H54 (cell line): ENCODE data around the gene ARHGEF10L.
"Not testable (repeated sequence)": the region's sequence is repeated elsewhere in the genome, so short reads cannot be mapped to it uniquely, and the experiment has no call there.

Source experiments
- DNase-seq: peaks from one replicate; pipeline ENCODE4 v3.0.0; 2011; ENCODE audit warnings: low spot score, mixed read lengths; ENCODE audit not compliant: insufficient read length
- FAIRE-seq: peaks from 3 replicates; lab custom pipeline; 2011; peaks lifted over from hg19 to GRCh38; lab: Jason Lieb, UNC
- POLR2A ChIP-seq: IDR thresholded peaks from 2 replicates; pipeline ENCODE4 v1.6.1; 2011; ENCODE audit warnings: low read depth, mild to moderate bottlenecking, low read length

ARHGEF10L gene

DNA sequence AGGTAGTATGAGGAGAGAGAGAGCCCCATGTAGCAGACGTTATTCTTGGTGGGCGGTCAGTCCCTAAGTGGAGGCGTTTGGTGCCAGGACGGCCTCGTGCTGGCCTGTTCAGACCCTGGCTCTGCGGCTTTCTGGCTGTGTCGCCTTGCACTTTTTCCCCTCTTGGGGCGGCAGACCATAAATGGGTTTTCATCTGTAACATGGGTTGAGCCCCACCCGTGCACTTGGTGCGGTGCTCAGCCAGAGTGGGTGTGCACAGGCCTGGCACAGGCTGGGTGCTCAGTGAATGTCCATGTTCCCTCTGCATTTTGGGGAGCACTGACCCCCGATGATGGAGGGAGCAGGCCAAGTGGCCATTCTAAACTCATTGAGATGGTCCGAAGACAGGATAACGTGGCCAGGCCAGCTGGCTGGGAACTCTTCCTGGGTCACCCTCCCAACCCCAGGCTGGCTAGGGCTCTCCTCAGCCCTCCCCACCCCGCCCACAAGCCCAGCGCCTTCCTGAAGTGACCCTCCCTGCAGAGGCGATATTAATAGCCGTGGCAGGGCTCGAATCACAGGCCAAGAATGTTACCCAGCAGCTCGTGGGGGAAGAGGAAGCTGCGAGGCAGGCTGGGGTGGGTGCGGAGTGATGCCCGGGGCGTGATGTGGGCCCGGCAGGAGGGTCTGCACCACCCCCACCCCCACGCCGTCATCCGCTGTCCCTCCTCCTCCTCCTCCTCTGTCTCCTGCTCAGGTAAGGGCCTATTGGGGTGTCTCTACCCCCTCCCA lies 78.5 kb downstream of the ARHGEF10L start:
- DNase-seq (no peak), FAIRE-seq (no peak)
- TF ChIP-seq POLR2A = no peak

DNA sequence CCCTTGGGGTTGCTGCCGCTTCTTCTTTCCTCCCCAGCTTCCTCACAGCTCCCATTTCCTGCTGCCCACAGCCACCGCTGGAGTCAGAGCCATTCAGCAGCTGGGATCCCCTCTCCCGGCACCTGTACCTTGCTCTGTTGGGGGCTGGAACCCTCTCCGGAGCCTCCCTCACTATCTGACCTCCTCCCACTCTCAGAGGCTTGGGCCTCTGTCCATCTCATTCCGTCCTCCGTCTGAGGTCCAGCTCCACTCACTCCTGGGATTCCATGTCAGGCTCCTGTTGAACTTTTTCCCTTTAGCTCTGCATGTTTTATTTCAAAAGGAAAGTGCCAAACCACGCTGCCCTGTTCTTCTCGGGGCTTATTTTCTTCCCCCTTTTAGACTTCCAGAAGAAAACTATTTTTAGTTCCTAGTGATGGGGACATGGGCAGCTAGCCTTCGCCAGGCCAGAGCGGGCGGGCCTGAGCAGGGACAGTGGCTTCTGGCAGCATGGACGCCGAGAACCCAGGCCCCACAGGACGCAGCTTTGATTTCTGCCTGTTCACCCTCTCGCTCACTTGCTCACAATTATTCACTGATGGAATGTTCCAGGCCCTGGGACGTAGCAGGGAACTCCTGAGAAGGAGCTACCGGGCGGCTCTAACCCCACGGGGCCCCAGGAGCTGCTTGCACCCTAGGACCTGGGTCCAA lies 79.2 kb downstream of the ARHGEF10L start:
- DNase-seq (no peak), FAIRE-seq (no peak)
- TF ChIP-seq POLR2A = no peak

DNA sequence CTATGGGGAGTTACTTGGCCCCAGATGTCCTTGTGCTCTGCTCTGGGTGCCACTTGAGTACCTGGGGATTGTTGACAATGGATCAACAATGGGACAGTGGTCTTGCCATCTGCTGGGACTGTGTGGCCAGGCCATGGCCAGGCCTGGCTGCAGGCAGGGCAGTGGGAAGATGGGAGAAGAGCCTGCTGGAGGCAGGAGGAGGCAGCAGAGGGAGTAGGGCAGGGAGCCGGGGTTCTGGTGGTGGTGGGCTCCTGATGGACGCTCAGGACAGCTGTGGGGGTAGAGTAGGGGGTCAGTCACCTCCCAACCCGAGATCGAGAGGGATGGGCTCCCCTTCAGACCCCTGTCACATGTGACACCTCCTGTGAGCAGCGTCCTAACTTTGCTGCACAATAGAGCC lies 81.0 kb downstream of the ARHGEF10L start:
- FAIRE-seq = no peak
- no peak for TF ChIP-seq POLR2A
- DNase-seq = no peak

DNA sequence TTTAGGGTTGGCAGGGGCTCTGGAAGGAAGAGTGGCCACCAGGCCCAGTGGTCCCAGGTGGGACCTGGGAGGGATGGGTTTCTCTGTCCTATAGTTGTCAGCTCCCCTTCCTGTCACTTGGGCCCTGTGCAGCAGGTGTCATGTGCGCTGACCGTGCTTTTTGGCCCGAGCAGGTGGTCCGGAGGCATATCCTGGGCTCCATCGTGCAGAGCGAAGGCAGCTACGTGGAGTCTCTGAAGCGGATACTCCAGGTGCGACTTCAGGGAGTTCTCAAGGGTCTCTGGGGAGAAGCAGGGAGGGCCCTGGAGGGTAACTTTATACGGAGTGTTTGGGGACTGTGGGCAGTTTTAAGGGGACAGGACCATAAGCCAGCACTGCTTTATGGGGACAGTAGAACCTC lies 82.2 kb downstream of the ARHGEF10L start:
- TF ChIP-seq POLR2A = no peak
- no peak for FAIRE-seq
- no peak for DNase-seq

DNA sequence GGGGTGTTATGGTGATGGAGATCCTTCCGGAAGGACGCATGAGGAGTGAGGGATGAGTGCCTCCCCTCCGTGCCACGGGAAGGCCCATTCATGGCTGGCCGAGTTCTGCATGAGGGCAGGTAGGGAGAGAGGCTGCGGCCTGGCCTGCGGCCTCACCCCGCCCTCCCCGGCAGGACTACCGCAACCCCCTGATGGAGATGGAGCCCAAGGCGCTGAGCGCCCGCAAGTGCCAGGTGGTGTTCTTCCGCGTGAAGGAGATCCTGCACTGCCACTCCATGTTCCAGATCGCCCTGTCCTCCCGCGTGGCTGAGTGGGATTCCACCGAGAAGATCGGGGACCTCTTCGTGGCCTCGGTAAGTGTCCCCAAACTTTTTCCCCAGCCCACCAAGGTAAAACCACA lies 83.3 kb downstream of the ARHGEF10L start:
- DNase-seq (no peak), FAIRE-seq (no peak)
- TF ChIP-seq POLR2A = no peak

DNA sequence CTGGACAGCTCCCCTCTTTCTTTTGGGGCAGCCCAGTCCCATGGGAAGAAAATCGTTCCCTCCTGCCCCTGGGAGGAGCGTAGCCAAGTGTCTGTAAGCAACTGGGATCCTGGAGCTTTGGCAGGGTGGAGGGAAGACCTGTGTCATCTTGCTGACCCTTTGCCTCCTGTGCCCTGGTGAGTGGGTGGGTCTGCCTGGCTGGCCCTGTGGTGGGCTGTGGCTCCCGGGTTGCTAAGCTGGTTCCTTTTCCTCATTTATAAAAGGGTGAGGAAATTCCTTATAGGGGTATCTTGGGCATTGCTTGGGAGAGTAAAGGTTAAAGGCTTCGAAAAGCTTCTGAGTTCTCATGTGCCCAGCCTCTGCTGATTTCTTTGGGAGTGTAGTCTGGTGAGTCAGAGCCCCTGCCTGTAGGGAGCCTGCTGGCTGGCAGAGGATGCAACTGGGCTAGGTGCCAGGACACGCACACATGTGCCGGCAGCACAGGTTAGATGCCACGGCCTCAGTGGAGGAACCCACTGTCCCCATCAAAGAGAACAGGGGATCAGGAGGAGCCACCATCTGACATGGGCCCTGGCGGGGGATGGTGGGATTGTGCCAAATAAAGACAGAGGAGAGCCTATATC lies 85.2 kb downstream of the ARHGEF10L start:
- TF ChIP-seq POLR2A = no peak
- FAIRE-seq (peak; percentile 74), DNase-seq (peak; percentile 67)

DNA sequence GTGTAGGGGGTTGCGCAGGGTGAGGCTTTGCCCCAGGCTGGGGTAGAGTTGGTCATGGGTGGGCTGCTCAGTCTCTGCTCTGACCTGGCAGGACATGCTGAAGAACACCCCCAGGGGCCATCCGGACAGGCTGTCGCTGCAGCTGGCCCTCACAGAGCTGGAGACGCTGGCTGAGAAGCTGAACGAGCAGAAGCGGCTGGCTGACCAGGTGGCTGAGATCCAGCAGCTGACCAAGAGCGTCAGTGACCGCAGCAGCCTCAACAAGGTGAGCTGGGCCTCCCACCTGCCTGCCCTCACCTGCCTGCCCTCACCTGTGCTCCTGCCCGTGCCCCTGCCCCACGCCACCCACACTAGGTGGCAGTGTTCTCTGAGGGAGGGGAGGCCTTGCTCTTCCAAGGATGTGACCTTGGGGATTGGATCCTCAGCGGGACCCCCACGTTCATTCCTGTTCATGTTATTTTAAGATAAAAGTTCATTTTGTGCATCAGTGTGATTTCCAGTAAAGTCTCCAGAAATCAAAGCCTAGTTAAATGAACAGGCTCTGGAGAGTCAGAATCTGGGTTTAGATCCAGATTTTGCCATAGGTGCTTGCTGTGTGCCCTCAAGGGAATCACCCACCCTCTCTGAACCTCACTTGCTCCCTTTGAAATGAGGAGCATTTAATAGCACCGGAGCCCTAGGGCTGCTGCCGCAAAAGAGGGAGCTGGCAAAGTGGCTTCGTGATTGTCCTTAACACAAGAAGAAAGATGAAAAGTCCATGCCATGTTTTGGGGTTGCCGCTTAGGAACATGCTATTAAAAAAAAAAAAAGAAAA lies 87.9 kb downstream of the ARHGEF10L start:
- FAIRE-seq = no peak
- DNase-seq = no peak
- no peak for TF ChIP-seq POLR2A

DNA sequence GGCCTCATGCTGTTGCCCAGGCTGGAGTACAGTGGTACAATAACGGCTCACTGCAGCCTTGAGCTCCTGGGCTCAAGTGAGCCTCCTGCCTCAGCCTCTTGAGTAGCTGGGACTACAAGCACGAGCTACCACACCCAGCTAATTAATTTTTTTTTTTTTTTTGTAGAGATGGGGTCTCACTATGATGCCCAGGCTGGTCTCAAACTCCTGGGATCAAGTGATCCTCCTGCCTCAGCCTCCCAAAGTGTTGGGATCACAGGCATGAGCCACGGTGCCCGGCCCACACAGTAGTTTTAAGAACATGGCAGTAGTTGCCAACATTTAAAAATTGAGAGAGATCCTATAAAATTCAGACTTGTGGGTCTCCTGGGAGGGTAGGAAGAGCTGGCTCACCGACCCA lies 89.5 kb downstream of the ARHGEF10L start:
- not testable (repeated sequence) for FAIRE-seq, DNase-seq

DNA sequence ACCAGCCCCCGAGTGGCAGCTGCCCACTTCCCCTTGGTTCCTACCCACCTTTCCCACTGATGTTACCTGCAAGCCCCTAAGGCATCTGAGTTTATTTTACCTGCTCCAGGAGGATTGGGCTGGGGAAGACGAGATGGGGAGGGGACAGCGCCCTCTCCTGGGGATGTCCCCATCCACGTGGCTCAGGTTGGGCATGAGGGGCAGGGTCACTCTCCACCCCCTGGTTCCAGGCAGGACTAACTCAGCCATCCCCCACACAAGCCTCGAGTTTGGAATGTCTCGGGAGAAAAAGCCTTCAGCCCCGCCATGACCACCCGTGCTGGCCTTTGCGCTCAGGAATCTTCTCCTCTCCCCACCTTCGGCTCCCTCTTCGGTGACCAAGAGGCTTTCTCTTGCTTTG lies 90.0 kb downstream of the ARHGEF10L start:
- FAIRE-seq = no peak

DNA sequence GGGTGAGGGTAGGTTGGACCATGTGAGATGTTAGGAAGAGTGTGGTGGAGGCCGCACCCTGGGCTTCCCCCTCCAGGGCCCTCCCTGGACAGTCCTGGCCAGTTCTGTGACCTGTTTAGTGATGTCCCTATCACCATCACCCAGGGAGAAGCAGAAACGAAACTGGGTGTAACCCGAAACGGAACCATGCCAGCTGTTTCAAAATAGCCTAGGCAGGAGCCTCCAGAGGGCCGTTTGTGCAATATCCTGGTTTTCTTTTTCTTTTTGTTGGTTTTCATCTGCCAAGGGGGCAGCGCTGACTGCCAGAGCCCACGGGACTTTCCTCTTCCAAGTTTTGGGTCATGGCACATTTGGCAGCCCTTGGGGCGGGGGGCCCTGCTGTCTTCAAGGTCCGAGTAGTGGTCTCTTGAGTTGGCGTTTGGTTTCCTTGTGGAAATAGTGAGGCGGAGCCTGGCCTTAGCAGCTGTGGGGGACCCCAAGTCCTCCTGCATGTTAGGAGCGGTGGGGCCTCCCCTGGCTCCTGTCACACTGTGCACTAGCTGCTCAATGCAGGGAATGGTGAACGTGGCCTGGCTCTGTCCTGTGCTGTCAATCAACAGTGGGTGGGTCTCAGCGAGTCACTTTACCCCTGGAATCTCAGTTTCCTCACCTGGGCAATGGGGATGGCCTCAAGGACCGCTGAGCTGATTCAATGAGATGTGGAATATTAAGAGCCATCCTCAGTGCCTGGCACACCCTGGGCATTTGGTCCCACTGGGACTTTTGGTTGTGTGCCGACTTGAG lies 90.7 kb downstream of the ARHGEF10L start:
- no peak for FAIRE-seq
- no peak for DNase-seq
- no peak for TF ChIP-seq POLR2A

More for the DNA sequence above, 90.0 kb downstream of the ARHGEF10L start:
- no peak for TF ChIP-seq POLR2A
- DNase-seq = no peak

DNA sequence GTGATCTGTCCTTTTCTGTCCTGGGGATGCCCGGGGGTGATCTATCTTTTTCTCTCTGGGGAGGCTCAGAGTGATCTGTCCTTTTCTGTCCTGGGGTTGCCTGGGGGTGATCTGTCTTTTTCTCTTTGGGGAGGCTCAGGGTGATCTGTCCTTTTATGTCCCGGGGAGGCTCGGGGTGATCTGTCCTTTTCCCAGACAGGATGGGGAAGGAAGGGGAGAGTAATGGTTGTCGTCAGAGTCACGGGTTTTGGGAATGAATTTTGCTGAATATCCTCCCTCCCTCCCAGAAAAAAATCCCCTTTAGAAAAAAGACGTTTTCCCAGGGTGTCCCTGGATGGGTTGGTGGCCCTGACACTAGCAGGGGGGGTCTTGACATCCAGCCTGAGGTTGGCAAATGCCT lies 91.5 kb downstream of the ARHGEF10L start:
- FAIRE-seq = no peak
- TF ChIP-seq POLR2A = no peak
- no peak for DNase-seq

DNA sequence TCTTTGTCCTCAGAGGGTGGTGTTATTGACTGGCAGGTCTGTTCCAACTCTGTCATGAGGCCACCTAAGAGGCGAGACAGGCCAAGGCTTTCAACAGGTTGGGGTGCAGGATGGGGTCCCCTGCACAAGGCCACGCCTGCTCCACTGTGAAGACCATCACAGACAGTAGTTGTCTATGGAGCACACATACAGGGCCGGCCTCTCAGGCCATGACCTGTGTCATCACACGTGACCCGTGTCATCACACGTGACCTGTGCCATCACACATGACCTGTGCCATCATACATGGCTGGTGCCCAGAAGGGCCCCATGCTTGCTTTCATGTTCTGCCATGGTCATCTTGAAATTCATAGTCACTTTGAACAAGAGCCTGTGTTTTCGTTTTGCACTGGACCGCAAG lies 91.9 kb downstream of the ARHGEF10L start:
- no peak for FAIRE-seq
- TF ChIP-seq POLR2A = no peak
- DNase-seq = no peak

DNA sequence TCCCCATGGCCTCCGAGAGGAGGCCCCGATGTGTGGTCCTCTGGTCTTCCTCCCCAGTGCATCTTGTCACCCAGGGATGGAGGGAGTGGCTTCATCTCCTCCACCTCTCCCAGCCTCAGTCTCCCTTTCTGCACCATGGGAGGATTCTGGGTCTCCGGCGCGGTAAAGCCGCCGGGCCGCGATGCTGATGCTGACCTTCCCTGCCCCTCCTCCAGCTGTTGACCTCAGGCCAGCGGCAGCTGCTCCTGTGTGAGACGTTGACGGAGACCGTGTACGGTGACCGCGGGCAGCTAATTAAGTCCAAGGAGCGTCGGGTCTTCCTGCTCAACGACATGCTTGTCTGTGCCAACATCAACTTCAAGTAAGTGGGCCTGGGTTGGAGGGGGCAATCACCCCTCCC lies 92.6 kb downstream of the ARHGEF10L start:
- DNase-seq (no peak), FAIRE-seq (no peak)
- TF ChIP-seq POLR2A = no peak
